Stimulated activated CD4-positive, alpha-beta T cell treated with anti-CD3 and anti-CD28 coated beads, Interleukin-4, amount 100 ng/mL, for 48 hours (primary cell): ENCODE measurements around the gene SLC6A19.

Experiments
- DNase-seq, 2 donors: peaks; one replicate each; pipeline ENCODE4 v3.0.0-alpha.2; 2020; ENCODE audit warnings: low read depth in 2 of 2

SLC6A19 gene

GRCh38 chr5:1195916-1196315 lies 5.5 kb upstream of the SLC6A19 start:
- DNase-seq, result no peak

- no peak for DNase-seq
Measured at GRCh38 chr5:1196562-1196961, 4.8 kb upstream of the SLC6A19 start.

- DNase-seq, result no peak
Measured at GRCh38 chr5:1197876-1198666, 3.3 kb upstream of the SLC6A19 start.

GRCh38 chr5:1199340-1199648 lies 2.1 kb upstream of the SLC6A19 start:
- no peak for DNase-seq

GRCh38 chr5:1199649-1200494 lies 1.5 kb upstream of the SLC6A19 start:
- DNase-seq, result no peak

GRCh38 chr5:1200495-1201326 lies 684 bp upstream of the SLC6A19 start:
- DNase-seq, result no peak

GRCh38 chr5:1202026-1202797 lies 817 bp downstream of the SLC6A19 start:
- DNase-seq, result no peak

GRCh38 chr5:1202798-1203185 lies 1.4 kb downstream of the SLC6A19 start:
- no peak for DNase-seq

GRCh38 chr5:1203311-1203967 lies 2.0 kb downstream of the SLC6A19 start:
- DNase-seq, result no peak

GRCh38 chr5:1203968-1204692 lies 2.7 kb downstream of the SLC6A19 start:
- DNase-seq, result no peak

- no peak for DNase-seq
Measured at GRCh38 chr5:1204693-1205242, 3.4 kb downstream of the SLC6A19 start.

- no peak for DNase-seq
Measured at GRCh38 chr5:1205255-1206180, 4.1 kb downstream of the SLC6A19 start.

- no peak for DNase-seq
Measured at GRCh38 chr5:1206521-1207412, 5.4 kb downstream of the SLC6A19 start.

GRCh38 chr5:1207555-1207954 lies 6.2 kb downstream of the SLC6A19 start:
- no peak for DNase-seq

GRCh38 chr5:1208221-1208742 lies 6.9 kb downstream of the SLC6A19 start:
- no peak for DNase-seq

GRCh38 chr5:1208743-1209488 lies 7.5 kb downstream of the SLC6A19 start:
- no peak for DNase-seq

- no peak for DNase-seq
Measured at GRCh38 chr5:1209489-1209852, 8.1 kb downstream of the SLC6A19 start.
